ENCODE measurements around the gene CSNK1E.

Gene CSNK1E

DNA sequence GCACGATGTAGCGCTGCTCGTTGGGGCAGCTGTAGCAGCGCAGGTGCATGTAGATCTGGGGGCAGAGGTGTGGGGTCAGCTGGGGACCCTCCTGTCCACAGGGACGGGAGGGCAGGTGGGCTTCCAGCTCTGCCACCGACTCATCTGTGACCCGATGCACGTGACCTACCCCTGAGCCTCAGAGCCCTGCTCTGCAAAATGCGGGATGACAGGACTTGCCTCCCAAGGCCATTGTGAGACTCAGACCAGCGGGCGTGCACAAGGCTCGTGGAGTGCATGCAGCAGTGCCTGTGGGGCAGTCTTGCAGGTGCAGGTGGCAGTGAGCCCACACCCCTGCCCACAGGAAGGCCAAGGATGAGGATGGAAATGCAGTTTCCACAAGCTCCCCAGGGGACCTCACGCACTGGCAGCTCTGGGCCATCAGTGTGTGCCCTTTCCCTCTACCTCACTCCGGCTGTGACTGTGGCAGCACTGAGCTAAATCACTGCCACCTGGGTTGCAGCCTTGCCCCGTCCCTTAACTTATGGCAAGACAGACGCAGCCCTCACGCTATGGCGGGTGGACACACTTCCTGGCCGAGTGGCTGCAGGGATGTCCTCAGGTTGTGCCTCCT lies 71.1 kb downstream of the CSNK1E start:
- no peaks in the 10 kb centered on the region for H3K9me2 ChIP-seq (replicated peaks; ENCODE audit: insufficient read depth, low read length)
- H3F3A ChIP-seq (ENCODE audit: insufficient read depth) = no peaks in the 10 kb centered on the region
- no peak overlapping the region for H3K4me3 ChIP-seq (ENCODE audit: insufficient read depth, low read length, poor library complexity, severe bottlenecking)
- H2AFZ ChIP-seq (ENCODE audit: low read depth, low read length, severe bottlenecking) = no peak overlapping the region
- no peaks in the 10 kb centered on the region for H3K79me2 ChIP-seq (ENCODE audit: insufficient read depth, low read length)
- H3K9ac ChIP-seq (ENCODE audit: low read length) = no peak overlapping the region
- no peaks in the 10 kb centered on the region for H3K27me3 ChIP-seq (ENCODE audit: low read length)
- TF ChIP-seq CTCF (IDR thresholded peaks at IDR 0.05; ENCODE audit: insufficient read depth, low read length, poor library complexity, severe bottlenecking) (no peak), EZH2phosphoT487 (conservative IDR thresholded peaks at IDR 0.05; ENCODE audit: low read length) (no peak)
- no peaks in the 10 kb centered on the region for H3K9me3 ChIP-seq (ENCODE audit: insufficient read depth, low read length)
- no peaks in the 10 kb centered on the region for H3K36me3 ChIP-seq (ENCODE audit: low read length)
- H3K4me2 ChIP-seq (ENCODE audit: low read depth, low read length, poor library complexity, severe bottlenecking) = no peak overlapping the region
- H3K27ac ChIP-seq (ENCODE audit: low read depth, low read length) = no peak overlapping the region
- no peaks in the 10 kb centered on the region for H4K20me1 ChIP-seq (ENCODE audit: low read depth, low read length)

DNA sequence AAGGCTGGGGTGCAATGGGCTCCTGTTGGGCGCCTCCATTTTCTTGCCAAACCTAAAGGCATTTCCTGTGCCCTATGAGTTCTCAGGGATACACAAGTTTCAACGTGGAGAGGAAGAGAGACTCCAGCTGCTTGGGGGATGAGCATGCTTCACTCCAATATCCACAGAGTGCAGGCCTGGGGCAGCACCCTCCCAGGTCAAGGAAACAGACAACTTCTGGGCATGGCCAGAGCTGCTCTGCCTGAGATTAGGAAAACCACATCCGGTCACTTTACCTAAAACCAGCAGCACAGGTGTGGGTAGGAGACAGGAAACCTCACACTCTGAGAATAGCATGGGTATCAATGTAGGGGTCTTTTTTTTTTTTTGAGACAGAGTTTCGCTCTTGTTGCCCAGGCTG lies 73.1 kb downstream of the CSNK1E start:
- no peaks in the 10 kb centered on the region for H3K9me3 ChIP-seq (ENCODE audit: insufficient read depth, low read length)
- H3K36me3 ChIP-seq (ENCODE audit: low read length) = no peaks in the 10 kb centered on the region
- no peaks in the 10 kb centered on the region for H3K9me2 ChIP-seq (replicated peaks; ENCODE audit: insufficient read depth, low read length)
- H3K9ac ChIP-seq (ENCODE audit: low read length) = no peak overlapping the region
- H3K79me2 ChIP-seq (ENCODE audit: insufficient read depth, low read length) = no peaks in the 10 kb centered on the region
- no peaks in the 10 kb centered on the region for H4K20me1 ChIP-seq (ENCODE audit: low read depth, low read length)
- H3K27ac ChIP-seq (ENCODE audit: low read depth, low read length) = no peak overlapping the region
- no peak overlapping the region for H3K4me2 ChIP-seq (ENCODE audit: low read depth, low read length, poor library complexity, severe bottlenecking)
- no peaks in the 10 kb centered on the region for H3F3A ChIP-seq (ENCODE audit: insufficient read depth)
- TF ChIP-seq EZH2phosphoT487 (conservative IDR thresholded peaks at IDR 0.05; ENCODE audit: low read length) = no peak
- TF ChIP-seq CTCF (IDR thresholded peaks at IDR 0.05; ENCODE audit: insufficient read depth, low read length, poor library complexity, severe bottlenecking) = no peak
- no peaks in the 10 kb centered on the region for H3K27me3 ChIP-seq (ENCODE audit: low read length)
- no peak overlapping the region for H2AFZ ChIP-seq (ENCODE audit: low read depth, low read length, severe bottlenecking)
- H3K4me3 ChIP-seq (ENCODE audit: insufficient read depth, low read length, poor library complexity, severe bottlenecking) = no peak overlapping the region

GRCh38 chr22:38243007-38243765 lies 74.0 kb downstream of the CSNK1E start:
- Histone ChIP-seq H3K9me3 (ENCODE audit: insufficient read depth, low read length) (no peaks in the 10 kb centered on the region), H4K20me1 (ENCODE audit: low read depth, low read length) (no peaks in the 10 kb centered on the region), H3K4me2 (ENCODE audit: low read depth, low read length, poor library complexity, severe bottlenecking) (no peak overlapping the region), H3K36me3 (ENCODE audit: low read length) (no peaks in the 10 kb centered on the region), H2AFZ (ENCODE audit: low read depth, low read length, severe bottlenecking) (no peak overlapping the region), H3K9me2 (replicated peaks; ENCODE audit: insufficient read depth, low read length) (no peaks in the 10 kb centered on the region), H3K9ac (ENCODE audit: low read length) (no peak overlapping the region), H3K79me2 (ENCODE audit: insufficient read depth, low read length) (no peaks in the 10 kb centered on the region), H3F3A (ENCODE audit: insufficient read depth) (no peaks in the 10 kb centered on the region), H3K27me3 (ENCODE audit: low read length) (no peaks in the 10 kb centered on the region), H3K27ac (ENCODE audit: low read depth, low read length) (no peak overlapping the region), H3K4me3 (ENCODE audit: insufficient read depth, low read length, poor library complexity, severe bottlenecking) (no peak overlapping the region)
- TF ChIP-seq CTCF (IDR thresholded peaks at IDR 0.05; ENCODE audit: insufficient read depth, low read length, poor library complexity, severe bottlenecking) (no peak), EZH2phosphoT487 (conservative IDR thresholded peaks at IDR 0.05; ENCODE audit: low read length) (no peak)
